Measurements from ENCODE around the gene GLCE.

The GLCE gene

DNA sequence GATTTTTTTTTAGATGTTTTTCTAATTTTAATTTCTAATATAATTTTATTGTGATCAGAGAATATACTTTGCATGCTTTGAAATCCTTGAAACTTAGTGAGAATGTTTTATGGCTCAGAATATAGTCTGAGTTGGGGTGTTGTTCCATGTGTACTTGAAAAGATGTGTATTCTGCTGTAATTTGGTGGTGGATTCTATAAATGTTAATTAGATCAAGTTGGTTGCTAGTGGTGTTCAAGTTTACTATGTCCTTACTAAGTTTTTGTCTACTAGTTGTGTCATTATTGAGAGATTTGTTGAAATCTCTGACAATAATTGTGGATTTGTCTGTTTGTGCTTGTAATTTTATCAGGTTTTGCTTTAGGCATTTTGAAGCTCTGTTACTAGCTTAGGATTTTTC, 29.7 kb downstream of the GLCE start:
- no peak for DNase-seq (ENCODE audit: low read depth)
- no peak overlapping the region for H3K4me3 ChIP-seq (ENCODE audit: control insufficient read depth, low read depth, low read length)
- TF ChIP-seq, protein P1, sequence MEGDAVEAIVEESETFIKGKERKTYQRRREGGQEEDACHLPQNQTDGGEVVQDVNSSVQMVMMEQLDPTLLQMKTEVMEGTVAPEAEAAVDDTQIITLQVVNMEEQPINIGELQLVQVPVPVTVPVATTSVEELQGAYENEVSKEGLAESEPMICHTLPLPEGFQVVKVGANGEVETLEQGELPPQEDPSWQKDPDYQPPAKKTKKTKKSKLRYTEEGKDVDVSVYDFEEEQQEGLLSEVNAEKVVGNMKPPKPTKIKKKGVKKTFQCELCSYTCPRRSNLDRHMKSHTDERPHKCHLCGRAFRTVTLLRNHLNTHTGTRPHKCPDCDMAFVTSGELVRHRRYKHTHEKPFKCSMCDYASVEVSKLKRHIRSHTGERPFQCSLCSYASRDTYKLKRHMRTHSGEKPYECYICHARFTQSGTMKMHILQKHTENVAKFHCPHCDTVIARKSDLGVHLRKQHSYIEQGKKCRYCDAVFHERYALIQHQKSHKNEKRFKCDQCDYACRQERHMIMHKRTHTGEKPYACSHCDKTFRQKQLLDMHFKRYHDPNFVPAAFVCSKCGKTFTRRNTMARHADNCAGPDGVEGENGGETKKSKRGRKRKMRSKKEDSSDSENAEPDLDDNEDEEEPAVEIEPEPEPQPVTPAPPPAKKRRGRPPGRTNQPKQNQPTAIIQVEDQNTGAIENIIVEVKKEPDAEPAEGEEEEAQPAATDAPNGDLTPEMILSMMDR (IDR thresholded peaks at IDR 0.05; ENCODE audit: control insufficient read depth, insufficient read depth, low read depth, low read length, missing control alignments) = no peak

DNA sequence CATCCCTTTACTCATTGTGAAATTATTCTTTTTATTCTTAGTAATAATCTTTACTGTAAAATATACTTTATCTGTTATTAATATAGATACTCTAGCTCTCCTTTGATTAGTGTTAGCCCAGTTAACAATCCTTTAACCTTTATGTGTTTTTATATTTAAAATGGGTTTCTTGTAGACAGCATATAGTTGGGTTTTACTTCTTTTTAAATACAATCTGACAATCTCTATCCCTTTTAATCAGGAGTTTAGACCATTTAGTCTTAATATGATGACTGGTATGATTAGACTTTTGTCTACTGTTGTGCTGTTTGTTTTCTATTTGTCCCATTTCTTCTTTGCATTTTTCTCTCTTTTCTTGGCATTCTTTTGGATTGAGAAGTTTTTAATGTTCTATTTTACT, 30.1 kb downstream of the GLCE start:
- no peak overlapping the region for H3K4me3 ChIP-seq (ENCODE audit: control insufficient read depth, low read depth, low read length)
- TF ChIP-seq, protein P1 (IDR thresholded peaks at IDR 0.05; ENCODE audit: control insufficient read depth, insufficient read depth, low read depth, low read length, missing control alignments) = no peak
- no peak for DNase-seq (ENCODE audit: low read depth)

DNA sequence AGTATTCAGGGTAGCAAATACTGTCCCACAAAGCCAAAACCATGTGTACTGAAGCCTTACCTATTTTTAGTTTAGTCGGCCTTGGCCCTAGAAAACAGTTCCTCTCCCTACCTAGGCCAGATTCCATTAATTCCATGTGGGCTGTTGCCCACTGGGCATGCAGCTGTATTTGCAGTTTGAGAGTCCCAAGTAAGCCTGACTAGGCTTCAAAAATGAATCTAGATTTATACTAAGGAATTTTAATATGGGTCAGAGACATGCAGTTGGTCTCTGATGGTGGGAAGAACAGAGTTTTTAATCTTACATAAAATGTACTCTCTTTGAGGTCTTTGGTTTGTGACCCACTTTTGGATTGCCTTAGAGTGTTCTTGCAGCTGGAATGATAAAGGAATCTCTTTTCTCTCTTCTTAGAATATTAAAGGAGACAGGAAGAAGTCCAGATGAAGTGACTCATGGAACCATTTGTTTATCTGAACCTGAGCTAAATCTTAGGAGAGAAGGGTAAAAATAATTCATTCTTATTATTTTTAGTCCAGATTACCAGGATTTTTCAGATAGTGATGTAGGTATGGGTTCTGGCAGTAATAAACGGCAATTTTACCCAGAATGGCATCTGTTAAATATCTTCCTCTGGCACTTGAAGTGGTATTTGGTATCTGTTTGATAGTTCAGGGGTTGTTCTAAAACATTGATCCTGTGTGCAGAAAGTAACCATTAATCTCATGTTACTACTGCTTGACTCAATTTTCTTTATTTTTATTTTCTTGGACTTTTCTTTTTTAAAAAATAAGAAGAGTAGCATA, 33.8 kb downstream of the GLCE start:
- TF ChIP-seq, protein P1 (IDR thresholded peaks at IDR 0.05; ENCODE audit: control insufficient read depth, insufficient read depth, low read depth, low read length, missing control alignments) = no peak
- peak; percentile 4 for DNase-seq (ENCODE audit: low read depth)
- no peak overlapping the region for H3K4me3 ChIP-seq (ENCODE audit: control insufficient read depth, low read depth, low read length)

GRCh38 chr15:69194854-69195253, 34.4 kb downstream of the GLCE start:
- no peak overlapping the region for H3K4me3 ChIP-seq (ENCODE audit: control insufficient read depth, low read depth, low read length)
- TF ChIP-seq, protein P1 (IDR thresholded peaks at IDR 0.05; ENCODE audit: control insufficient read depth, insufficient read depth, low read depth, low read length, missing control alignments) = no peak
- DNase-seq (ENCODE audit: low read depth) = no peak

DNA sequence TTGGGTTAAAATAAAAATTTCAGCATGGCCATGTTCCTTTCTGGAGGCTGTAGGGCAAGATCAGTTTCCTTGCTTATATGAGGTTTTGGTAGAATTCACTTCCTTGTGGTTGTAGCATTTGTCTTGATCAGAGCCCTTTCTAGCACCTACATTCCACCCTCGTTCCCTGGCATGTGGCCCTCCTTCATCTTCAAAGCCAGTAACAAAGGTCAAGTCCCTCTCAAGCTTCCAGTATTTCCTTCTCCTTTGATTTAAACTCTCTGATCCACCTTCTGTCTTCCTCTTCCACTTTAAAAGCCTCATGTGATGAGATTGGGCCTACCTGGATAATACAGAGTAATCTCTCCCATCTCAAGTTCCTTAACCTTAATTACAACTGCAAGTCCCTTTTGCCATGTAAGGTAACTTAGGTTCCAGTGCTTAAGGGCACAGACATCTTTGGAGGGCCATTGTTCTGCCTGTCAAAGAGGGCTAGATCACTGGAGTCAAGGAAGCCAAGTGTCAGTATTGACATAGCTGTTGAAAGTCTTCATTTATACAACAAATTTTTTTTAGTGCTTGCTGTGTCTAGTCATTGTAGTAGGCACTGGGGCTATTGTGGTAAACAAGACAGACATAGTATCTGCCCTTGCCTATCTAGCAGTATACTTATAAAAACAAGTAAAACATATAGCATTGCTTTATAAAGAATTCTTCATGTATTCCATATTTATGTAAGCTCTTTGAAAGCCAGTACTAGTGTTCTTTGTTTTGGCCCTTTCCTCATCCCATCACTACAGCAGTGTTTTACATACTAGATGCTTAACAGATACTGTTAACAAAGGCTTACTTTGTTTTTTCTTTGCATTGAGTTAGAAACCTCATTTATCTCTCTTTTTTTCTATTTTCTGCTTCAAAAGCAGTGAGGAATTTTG, 40.7 kb downstream of the GLCE start:
- TF ChIP-seq, protein P1 (IDR thresholded peaks at IDR 0.05; ENCODE audit: control insufficient read depth, insufficient read depth, low read depth, low read length, missing control alignments) = no peak
- DNase-seq (ENCODE audit: low read depth) = no peak

DNA sequence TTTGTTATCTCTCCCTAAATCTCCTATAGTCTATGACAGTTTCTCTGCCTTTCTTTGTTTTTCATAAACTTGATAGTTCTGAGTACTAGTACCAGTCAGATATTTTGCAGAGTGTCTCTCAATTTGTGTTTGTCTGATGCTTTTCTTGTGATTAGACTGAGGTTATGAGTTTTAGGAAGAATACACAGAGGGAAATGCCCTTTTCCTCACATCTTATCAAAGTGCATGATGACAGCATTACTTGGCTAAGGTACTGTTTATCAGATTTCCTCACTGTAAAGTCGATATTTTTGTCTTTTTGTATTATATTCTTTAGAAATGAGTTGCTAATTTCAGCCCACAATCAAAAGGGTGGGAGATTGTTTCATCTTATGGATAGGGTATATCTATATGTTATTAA, 45.6 kb downstream of the GLCE start:
- no peak for DNase-seq (ENCODE audit: low read depth)
- TF ChIP-seq, protein P1 (IDR thresholded peaks at IDR 0.05; ENCODE audit: control insufficient read depth, insufficient read depth, low read depth, low read length, missing control alignments) = no peak
- H3K4me3 ChIP-seq (ENCODE audit: control insufficient read depth, low read depth, low read length) = no peak overlapping the region

More for the DNA sequence above, 40.7 kb downstream of the GLCE start:
- H3K4me3 ChIP-seq (ENCODE audit: control insufficient read depth, low read depth, low read length) = no peak overlapping the region

Data from AG09309 (cell line).